HG03159 (cell line): ENCODE data around the gene MUL1.

Experiments used
- ATAC-seq: cut with Tn5 transposase; IDR thresholded peaks from one replicate; pipeline ENCODE4 v1.9.1; 2021; ENCODE audit warnings: mild to moderate bottlenecking, moderate library complexity; ENCODE audit not compliant: unreplicated experiment

The MUL1 gene

GRCh38 chr1:20472860-20473711 is 34.9 kb downstream of the MUL1 start:
- no peak for ATAC-seq

- no peak for ATAC-seq
These were observed 35.8 kb downstream of the MUL1 start for GRCh38 chr1:20472121-20472520.

- ATAC-seq, result no peak
These were observed 37.8 kb downstream of the MUL1 start for GRCh38 chr1:20470194-20470593.

GRCh38 chr1:20469406-20470076 is 38.4 kb downstream of the MUL1 start:
- ATAC-seq, result no peak

- ATAC-seq, result no peak
These were observed 41.7 kb downstream of the MUL1 start for GRCh38 chr1:20466273-20466672.

- no peak for ATAC-seq
These were observed 42.8 kb downstream of the MUL1 start for GRCh38 chr1:20465187-20465586.

- no peak for ATAC-seq
These were observed 44.4 kb downstream of the MUL1 start for GRCh38 chr1:20463502-20463901.

GRCh38 chr1:20462397-20462796 is 45.6 kb downstream of the MUL1 start:
- no peak for ATAC-seq

- ATAC-seq, result no peak
These were observed 49.2 kb downstream of the MUL1 start for GRCh38 chr1:20458717-20459116.

GRCh38 chr1:20454004-20454403 is 53.9 kb downstream of the MUL1 start:
- ATAC-seq, result no peak

- ATAC-seq, result no peak
These were observed 58.1 kb downstream of the MUL1 start for GRCh38 chr1:20449735-20450311.
